GM21528 (cell line): ENCODE measurements around the gene MAPK9.
"Not testable (repeated sequence)": the region's sequence is repeated elsewhere in the genome, so short reads cannot be mapped to it uniquely, and the experiment has no call there.

ENCODE experiments used
- ATAC-seq: cut with Tn5 transposase; IDR thresholded peaks from one replicate; pipeline ENCODE4 v1.9.1; 2021; ENCODE audit warnings: mild to moderate bottlenecking, moderate library complexity; ENCODE audit not compliant: unreplicated experiment, low FRiP score

MAPK9 gene

DNA sequence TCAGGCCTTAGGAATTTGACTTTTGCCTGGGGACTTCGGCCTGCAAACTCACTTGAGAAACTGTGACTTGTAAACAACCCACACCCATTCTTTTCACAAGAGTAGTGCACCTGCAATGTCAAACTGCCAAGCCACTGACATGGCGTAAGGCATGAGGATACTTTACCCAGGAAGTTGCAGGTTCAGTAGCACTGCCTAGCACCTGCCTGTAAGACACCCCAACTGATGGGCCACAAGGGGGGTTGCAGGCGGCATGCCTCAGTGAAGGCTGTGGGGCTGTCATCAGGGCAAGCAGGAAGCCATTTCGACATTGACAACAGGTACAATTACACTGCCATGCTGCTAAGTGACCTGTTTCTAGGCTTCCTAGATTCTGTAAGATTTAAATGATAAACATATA lies 41.6 kb downstream of the MAPK9 start:
- ATAC-seq: no peak

DNA sequence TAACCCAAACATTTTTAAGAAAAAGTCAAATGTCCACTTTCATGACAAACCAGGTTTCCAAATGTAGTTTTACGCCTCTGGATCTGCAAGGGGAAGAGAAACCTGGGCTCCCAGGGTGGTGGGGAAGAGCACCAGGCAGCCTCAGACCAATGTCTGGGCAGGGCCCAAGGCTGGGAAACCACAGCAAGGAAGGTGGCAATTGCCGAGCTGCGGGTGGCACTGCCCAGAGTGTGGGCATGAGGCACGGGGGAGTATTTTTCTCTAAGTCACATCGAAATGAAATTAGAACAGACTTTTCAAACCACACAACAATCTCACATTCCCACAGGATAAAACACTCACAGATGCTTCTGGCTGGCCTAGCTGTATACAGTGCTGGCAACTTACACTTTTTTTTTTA lies 50.3 kb downstream of the MAPK9 start:
- ATAC-seq: no peak

DNA sequence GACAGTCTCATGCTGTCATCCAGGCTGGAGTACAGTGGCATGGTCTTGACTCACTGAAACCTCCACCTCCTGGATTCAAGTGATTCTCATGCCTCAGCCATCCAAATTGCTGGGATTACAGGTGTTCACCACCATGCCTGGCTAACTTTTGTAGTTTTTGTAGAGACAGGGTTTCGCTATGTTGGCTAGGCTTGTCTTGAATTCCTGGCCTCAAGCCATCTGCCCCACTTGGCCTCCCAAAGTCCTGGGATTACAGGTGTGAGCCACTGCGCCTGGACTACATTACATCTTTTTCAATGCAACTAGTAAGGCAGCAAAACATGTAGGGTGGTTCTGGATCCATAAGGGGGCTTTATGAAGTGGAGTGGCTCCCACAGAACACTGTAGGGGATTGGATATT lies 53.3 kb downstream of the MAPK9 start:
- ATAC-seq: no peak

DNA sequence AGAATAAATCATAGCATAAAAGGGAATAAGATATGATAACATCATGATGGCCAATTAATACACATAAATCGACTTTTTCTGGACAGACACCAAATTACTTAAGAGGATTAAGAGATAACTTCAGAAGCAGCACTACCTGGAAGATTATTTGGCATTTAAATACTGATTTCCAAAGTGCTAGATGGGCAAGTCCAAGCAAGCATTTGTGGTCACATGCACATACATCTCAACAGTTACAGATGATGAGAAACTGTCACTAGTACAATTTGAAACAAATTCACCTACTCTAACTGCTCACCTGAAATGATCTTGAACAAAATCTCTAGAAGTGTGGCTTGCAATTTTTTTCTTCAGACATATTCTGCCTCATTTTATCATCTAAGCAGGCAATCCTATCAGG lies 56.0 kb downstream of the MAPK9 start:
- no peak for ATAC-seq

DNA sequence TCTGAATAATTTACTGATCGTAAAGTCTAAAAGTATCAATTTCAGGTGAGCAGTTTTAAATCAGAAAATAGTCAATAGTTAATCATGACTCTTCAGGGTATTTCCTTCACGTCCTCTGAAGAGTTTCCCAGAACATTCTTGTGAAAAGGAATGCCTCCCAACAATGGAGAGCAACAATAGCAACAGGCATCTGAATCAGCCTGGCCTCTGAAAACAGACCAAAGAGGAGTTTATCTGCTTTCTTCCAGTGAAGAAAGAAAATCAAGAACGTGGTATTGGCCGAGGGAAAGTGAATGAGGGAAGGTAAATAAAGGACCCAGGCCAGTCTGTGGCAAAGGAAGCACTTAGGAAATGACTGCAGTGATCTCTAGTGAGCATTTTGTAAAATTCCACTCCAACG lies 56.8 kb downstream of the MAPK9 start:
- no peak for ATAC-seq

DNA sequence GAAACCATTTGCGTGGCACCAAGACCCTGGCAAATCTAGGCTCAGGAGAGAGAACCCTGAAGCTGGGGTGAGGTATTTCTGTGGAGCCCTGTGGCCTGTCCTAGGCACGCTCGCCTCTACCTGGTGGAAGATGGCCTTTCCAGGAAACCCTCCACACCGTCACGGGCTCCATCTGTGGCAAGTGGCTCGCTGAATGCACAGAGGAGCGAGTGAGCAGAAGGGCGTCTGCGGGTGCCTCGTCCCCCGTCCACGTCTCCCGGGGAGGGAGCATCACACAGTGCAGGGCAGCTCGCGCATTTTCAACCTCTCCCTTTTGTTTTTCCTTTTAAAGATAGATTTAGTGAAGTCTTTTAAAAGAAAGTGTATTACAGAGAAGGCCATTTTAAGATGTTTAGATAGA lies 57.6 kb downstream of the MAPK9 start:
- ATAC-seq: no peak

DNA sequence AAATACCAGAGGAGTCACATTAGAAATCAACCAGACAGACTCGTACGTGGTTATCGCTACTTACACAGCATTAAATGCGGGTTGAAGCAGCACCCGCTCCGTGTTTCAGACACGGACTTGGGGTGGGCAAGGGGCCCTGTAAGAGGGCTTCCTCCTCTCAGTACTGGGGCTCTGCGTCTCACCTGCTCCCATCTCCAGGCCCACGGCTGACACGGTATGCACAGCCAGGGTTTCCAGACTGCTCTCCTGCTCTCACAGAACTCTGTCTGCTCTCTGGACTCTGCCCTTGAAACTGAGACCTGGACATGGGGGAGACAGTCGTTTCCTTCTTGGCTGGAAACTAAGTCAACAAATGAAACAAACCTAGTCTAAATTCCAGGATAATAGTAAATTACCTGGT lies 58.2 kb downstream of the MAPK9 start:
- ATAC-seq: no peak

DNA sequence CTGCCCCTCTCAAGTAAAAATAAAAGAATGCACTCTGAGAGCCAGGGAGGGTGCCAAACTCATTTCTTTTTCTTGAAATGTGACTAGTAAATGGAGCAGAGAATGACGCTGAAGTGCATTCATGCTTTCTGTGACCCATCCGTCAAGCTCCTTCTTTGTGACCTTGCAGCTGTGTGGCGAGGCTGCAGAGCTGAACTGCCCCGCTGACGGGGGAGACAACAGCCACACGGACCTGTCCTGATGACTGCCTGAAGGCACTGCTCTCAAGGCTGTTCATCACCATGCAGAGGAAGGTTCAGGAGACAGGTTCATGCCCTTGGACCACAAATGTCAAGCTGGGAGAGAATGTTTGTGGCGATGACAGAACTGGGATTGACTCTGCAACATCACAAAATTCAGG lies 61.9 kb downstream of the MAPK9 start:
- no peak for ATAC-seq

DNA sequence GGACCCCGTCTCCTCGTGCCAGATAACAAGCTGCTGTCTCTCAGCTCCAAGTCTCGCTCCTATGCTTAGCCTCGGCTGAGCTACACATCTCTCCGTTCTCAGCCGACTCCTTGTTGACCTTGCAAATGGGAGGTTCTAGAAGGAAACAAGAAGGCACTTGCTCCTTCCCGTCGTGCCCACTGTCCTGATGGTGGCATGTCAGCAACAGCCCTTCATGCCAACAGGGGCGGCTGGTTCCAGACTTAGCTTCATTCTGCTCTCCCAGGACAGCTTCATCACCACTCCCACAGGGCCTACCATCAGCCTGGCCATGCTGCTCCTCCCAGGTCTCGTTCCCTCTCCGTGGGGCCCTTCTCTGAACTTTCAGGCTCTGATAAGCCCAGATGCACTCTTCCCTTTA lies 69.8 kb downstream of the MAPK9 start:
- ATAC-seq: no peak

DNA sequence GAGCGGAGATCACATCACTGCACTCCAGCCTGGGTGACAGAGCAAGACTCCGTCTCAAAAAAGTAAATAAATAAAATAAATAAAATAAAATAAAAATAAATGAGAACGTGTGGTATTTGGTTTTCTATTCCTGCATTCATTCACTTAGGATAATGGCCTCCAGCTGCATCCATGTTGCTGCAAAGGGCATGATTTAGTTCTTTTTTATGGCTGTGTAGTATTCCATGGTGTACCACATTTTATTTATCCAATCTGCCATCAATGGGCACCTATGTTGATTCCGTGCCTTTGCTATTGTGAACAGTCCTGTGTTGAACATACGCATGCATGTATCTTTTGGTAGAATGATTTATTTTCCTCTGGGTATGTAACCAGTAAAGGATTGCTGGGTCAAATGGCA lies 74.1 kb downstream of the MAPK9 start:
- no peak for ATAC-seq

DNA sequence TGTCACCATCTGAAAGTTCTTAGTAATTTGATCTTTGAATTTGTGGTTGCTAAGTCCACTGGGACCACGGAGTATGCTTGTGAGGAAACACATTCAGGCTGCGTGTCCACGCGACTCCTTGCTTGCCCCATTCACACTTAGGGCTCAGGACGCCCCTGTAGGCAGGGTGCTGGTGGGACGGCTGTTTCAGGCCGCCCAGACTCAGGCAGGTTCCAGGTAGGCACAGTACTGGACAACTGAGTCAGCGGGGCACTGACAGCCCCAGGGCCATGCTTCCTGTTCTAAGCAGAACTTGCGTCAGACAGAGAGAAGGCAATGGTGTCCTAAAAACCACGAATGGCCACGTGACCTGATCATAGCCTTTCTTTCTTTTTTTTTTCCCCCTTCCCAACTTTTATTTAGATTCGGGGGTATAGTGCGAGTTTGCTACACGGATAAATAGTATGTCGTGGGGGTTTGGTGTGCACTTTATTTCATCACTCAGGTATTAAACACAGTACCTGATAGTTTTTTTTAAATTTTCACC lies 75.2 kb downstream of the MAPK9 start:
- no peak for ATAC-seq

DNA sequence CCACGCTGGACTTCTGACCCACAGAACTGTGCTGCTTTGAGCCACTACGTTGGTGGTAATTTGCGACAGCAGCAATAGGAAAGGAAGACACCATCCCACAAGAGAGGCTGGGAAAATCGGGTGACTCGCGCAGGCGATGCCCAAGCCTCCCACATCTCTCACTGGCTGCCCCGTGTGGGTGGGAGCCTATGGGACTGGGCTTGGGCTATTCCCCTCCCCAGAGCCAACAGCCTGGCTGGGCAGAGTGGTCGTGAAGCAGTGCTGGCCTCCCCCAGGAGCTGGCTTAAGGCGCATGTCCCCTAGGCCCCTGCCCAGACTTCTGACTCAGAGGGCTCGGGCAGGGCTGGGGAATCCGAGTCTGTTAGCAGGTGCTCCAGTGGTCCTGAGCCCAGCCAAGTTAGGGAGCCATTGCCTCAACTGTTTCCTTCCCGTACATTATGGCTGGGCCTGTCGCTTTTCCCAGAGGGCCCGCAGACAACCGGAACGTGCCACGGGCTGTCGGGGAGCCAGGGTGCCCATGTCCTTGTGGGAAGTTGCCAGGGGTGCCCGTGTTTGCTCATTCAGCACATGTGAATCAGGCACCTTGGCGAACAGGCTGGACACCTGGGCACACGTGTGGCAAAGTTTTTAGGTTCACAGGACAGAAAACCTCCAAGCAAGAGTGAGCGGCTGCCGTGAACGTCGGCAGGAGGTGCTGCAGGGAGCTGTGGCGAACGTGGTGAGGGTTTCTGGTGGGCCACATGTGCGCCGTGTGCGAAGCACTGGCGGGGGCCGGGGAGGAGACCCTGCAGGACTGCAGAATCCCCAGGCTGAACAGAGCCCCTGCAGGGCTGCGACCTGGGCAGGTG lies 75.9 kb downstream of the MAPK9 start:
- no peak for ATAC-seq

DNA sequence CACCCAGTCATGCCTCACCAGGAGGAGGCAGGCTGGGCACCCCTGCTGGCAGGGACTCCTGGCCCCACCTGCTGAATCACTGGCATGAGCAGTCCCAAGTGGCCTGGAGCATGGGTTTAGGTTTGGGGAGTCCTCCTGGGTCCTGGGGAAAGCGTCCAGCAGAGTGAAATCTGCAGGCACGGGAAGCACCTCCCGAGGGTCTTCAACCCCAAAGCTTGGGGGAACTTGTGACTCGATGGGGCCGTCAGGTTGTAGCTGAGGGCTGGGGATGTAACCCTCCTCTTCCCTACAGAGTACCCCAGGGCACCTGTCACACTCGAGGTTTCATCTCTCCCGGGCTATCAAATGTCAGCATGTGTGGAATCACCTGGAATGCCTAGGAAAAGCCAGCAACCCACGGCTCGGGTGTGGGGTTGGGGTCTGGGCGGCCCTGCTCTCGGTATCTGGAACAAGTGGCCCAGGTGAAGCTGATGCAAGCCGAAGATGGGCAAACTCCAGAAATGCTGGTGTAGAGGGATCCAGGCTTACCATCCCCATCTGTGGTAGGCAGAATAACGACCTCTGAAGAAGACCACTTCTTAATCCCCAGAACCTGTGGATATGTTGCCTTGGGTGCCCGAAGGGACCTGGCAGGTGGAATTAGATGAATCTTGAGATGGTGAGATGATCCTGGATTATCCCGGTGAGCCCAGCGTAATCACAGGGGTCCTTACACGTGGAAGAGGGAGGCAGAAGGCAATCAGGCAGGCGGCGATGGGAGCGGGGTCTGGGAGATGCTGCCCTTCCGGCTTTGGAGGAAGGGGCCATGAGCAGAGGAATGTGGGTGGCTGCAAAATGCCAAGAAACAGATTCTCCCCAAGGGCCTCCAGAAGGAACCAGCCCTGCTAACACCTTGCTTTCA lies 76.8 kb downstream of the MAPK9 start:
- ATAC-seq: no peak

DNA sequence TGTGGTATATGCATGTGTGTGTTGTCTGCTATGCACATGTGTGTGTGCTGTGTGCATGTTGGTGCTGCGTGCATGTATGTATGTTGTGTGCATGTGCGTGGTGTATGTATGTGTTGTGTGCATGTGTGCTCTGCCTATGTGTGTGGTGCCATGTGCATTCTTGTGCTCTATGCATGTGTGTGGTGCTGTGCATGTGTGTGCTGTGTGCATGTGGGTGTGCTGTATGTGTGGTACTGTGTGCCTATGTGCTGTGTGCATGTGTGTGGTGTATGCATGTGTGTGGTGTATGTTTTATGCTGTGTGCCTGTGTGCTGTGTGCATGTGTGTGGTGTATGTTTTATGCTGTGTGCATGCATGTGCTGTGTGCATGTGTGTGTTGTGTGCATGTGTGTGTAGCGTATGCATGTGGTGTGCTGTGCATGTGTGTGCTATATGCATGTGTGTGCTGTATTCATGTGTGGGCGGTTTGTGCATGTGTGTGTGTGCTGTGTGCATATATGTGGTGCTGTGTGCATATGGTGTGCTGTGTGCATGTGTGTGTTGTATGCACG lies 78.2 kb downstream of the MAPK9 start:
- no peak for ATAC-seq

DNA sequence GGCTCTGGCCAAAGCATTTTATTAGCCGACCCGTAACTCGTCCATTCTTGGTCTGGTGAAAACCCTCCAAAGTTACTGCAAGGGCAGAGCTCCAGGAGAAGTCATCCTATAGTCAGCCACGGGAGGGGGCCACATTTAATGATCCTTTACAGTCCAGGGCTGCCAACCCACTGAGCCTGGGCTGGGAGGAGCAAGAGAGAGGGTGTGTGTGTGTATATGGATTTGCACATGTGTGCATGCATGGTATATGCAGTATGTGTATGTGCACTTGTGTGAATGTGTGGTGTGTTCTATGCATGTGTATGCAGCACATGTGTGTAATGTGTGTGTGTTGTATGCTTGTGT lies 78.7 kb downstream of the MAPK9 start:
- no peak for ATAC-seq

DNA sequence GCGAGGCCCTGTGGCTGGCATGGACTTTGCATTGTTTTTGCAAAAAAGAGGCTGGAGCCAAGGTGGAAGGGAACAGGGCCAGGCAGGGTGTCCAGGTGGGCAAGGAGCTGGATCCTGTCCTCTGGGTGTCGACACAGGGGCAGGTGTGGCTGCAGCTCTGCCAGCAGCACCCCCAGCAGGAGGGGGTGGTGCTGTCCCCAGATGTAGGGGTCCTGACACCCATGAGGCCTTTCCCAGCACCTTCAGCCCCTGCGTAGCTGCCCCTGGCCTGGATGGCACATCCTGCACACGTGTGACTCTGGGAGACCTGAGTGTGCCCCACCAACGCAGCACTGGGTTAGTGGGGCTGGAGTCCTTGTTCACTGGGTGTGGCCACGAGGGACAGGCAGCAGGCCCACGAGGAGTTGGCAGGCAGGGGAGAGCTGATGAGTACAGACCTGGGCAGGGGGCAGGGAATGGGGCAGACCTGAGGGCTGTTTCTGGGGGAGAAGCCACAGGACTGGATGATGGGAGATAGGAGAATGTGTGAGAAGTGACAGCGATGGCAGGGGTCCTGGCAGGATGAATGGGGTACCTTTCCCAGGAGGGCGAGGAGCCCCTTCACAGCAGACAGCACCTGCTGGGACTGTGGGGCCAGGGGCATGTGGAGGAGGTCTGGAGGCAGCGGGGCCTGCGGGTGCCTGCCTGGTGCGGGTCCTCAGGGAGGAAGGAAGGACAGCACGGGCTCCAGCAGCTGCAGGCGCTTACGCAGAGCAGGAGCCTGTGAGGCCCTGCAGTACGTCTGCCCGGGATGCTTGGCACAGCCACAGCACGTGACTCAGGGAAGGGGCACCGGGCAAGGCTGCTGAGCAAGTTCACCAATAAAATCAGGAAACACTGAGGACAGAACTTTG lies 79.3 kb downstream of the MAPK9 start:
- no peak for ATAC-seq

DNA sequence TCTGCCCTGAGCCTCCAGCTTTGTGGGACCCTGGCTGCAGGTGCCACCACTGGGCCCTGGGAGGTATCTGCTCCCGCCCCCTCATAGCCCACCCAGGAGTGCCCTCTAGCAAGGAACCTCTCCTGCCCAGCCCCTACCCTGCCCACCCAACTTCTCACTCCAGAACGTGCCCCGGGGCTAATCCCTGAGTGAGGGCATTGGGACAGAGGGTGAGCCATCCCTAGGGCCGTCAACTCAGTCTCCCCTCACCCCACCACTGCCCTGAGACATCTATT lies 80.2 kb downstream of the MAPK9 start:
- no peak for ATAC-seq

DNA sequence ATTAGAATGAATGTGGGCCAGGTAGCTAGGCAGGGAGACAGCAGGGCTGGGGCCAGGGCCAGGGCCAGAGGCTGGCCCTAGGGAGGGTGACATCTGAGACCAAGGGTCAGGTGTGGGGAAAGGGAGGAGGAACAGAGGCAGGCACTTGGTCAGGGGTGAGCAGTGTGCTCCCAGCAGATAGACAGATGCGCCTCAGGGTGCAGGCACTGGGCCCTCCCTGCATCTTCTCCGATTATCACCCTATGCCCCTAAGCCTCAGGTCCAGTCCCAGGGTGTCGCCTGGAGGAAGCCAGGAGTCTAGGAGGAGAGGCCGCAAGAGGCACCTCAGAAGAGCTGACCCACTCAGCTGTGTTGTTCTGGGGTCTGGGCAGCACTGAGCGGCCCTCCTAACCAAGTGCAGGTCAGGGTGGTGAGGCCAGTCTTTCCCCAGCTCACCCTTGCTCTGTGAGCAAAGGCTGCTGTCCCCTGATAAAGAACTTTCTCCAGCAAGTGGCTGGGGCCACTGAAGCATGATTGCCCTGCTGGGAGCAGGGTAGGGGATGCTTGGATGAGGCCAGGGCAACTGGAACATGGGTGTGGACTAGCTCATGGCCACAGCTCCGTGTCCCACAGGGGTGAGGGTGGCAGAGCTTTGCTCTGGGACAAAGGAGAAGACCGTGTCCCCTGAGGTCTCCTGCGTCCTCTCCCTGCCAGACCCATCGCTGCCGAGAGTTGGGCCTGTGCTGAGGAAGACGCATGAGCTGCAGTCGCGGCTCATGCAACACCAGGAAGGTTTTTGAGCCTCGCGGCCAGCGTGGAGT lies 80.7 kb downstream of the MAPK9 start:
- ATAC-seq: no peak

DNA sequence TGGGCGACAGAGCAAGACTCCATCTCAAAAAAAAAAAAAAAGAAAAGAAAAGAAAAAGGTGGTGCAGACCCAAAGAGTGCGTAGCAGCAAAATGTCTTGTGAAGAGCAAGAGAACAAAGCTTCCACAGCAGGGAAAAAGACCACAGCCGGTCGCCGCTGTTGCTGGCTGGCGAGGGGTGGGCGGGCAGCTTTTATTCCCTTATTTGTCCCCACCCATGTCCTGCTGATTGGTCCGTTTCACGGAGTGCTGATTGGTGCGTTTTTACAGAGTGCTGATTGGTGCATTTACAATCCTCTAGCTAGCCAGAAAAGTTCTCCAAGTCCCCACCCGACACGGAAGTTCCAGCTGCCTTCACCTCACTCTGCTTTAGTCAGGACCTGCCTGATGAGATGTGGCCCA lies 81.8 kb downstream of the MAPK9 start:
- not testable (repeated sequence) for ATAC-seq

DNA sequence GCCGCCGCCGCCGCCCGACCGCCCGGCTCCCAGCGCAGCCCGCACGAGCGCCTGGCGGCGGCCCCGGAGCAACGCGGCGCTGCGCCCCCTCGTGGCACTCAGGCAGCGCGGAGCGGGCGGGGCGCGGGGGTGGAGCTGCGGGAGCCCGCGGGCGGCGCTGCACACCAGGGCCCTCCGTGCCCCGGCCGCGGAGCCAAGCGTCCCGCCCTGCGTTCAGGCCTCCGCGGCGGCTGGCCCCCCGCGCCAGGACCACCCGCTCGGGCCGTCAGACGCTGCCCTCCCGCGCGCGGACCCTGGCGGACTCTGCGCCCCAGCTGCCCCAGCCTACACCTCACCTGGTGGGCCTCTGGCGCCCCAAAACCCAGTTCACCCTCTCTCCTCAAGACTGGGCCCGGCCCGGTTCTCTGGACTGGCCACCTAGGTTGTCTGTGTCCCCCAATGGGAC lies 82.7 kb downstream of the MAPK9 start, which contains the start of gene RASGEF1C:
Gene RASGEF1C (minus strand): TSS at position 75 of the 445 bp plus-strand sequence. CDS start 71,159 bp downstream, outside the sequence.
- no peak for ATAC-seq
